H1 (cell line): ENCODE data around the gene ADSS1. TPM values are rescaled to one million over a fixed set of nuclear protein-coding genes. Genes with fewer than 3 reads are reported as not detected.

Experiments used
- CTCF ChIA-PET: fragments of 300-600 bp; sonication (Branson Sonifier 250); formaldehyde crosslinking; loops from one replicate; lab custom pipeline; 2021; ENCODE audit not compliant: partially characterized antibody; lab: Charles Lee
- POLR2A ChIA-PET: fragments of 300-600 bp; sonication (Branson Sonifier 250); formaldehyde crosslinking; loops from one replicate; lab custom pipeline; 2021; ENCODE audit warnings: inconsistent platforms; ENCODE audit not compliant: partially characterized antibody; lab: Charles Lee
- DNase-seq, 2 experiments: peaks; one replicate each; pipeline versions ENCODE4 v3.0.0 to v3.0.0-alpha.2; 2010 to 2022; ENCODE audit warnings: low spot score in 2 of 2, low read depth in 1 of 2, mixed read lengths in 1 of 2
- FAIRE-seq: peaks from 2 replicates; lab custom pipeline; 2011; peaks lifted over from hg19 to GRCh38; lab: Jason Lieb, UNC
- H2AFZ ChIP-seq: 2 replicates; pipeline ENCODE4 v1.8.1; 2012; ENCODE audit warnings: low read length, inconsistent platforms
- H2AK5ac ChIP-seq: 2 replicates; pipeline ENCODE4 v1.6.1; 2013; ENCODE audit warnings: low read depth, low read length
- H2BK120ac ChIP-seq: replicated peaks from 2 replicates; pipeline ENCODE3; 2013; ENCODE audit warnings: low read depth, low read length, inconsistent platforms
- H2BK12ac ChIP-seq: 2 replicates; pipeline ENCODE4 v1.6.1; 2013; ENCODE audit warnings: low read depth, low read length
- H2BK15ac ChIP-seq: 2 replicates; pipeline ENCODE4 v1.6.1; 2013; ENCODE audit warnings: low read length
- H2BK20ac ChIP-seq: 2 replicates; pipeline ENCODE4 v1.6.1; 2013; ENCODE audit warnings: low read length
- H2BK5ac ChIP-seq: 2 replicates; pipeline ENCODE4 v1.6.1; 2013; ENCODE audit warnings: low read depth, low read length
- H3K14ac ChIP-seq: 2 replicates; pipeline ENCODE4 v1.6.1; 2013; ENCODE audit warnings: inconsistent platforms; ENCODE audit not compliant: insufficient read length
- H3K18ac ChIP-seq: 2 replicates; pipeline ENCODE4 v1.6.1; 2013; ENCODE audit warnings: low read length; ENCODE audit errors: extremely low read depth
- H3K23ac ChIP-seq: 2 replicates; pipeline ENCODE4 v1.6.1; 2013; ENCODE audit warnings: inconsistent platforms; ENCODE audit not compliant: insufficient read length
- H3K23me2 ChIP-seq: 2 replicates; pipeline ENCODE4 v1.6.1; 2013; ENCODE audit warnings: low read depth, low read length
- H3K27ac ChIP-seq: 2 replicates; pipeline ENCODE4 v1.6.1; 2011; ENCODE audit warnings: low read depth, low read length, inconsistent platforms
- H3K27me3 ChIP-seq, 4 experiments: replicated peaks in 1 of 4; 1 replicate in 1 of 4; 2 replicates in 3 of 4; pipeline versions ENCODE4 v1.6.1 to v1.8.1; 2011 to 2013; ENCODE audit warnings: low read length in 3 of 4, mild to moderate bottlenecking in 3 of 4, inconsistent platforms in 2 of 4, mixed read lengths in 2 of 4, moderate library complexity in 1 of 4; ENCODE audit not compliant: control insufficient read depth in 3 of 4, insufficient read depth in 3 of 4; ENCODE audit errors: extremely low read depth in 1 of 4
- H3K36me3 ChIP-seq, 4 experiments: 2 replicates each; pipeline versions ENCODE4 v1.6.1 to v1.8.1; 2011 to 2013; ENCODE audit warnings: mild to moderate bottlenecking in 4 of 4, low read length in 3 of 4, moderate library complexity in 2 of 4, control low read depth in 1 of 4, inconsistent platforms in 1 of 4; ENCODE audit not compliant: insufficient read depth in 4 of 4, control insufficient read depth in 2 of 4
- H3K4ac ChIP-seq: replicated peaks from 2 replicates; pipeline ENCODE3; 2013; ENCODE audit warnings: low read length, low read depth, mixed read lengths, inconsistent platforms; ENCODE audit not compliant: insufficient read length
- H3K4me1 ChIP-seq, 4 experiments: replicated peaks in 1 of 4; 1 replicate in 1 of 4; 2 replicates in 3 of 4; pipeline versions ENCODE4 v1.6.1 to v1.8.1; 2011 to 2013; ENCODE audit warnings: low read length in 3 of 4, inconsistent platforms in 2 of 4, mixed read lengths in 1 of 4; ENCODE audit not compliant: insufficient read depth in 4 of 4, control insufficient read depth in 3 of 4
- H3K4me2 ChIP-seq, 2 experiments: 2 replicates each; pipeline versions ENCODE4 v1.6.1 to v1.8.1; 2011 to 2013; ENCODE audit warnings: low read depth in 2 of 2, low read length in 2 of 2, control low read depth in 1 of 2, inconsistent platforms in 1 of 2, mild to moderate bottlenecking in 1 of 2; ENCODE audit not compliant: insufficient read depth in 1 of 2
- H3K4me3 ChIP-seq, 4 experiments: fragments of 200-600, 300-600 bp in 1 of 4; sonication (generic), shearing (Covaris generic), sonication (Bioruptor Twin) in 1 of 4; 2 replicates each; pipeline versions ENCODE4 v1.5.1 to v1.8.1; 2011 to 2016; ENCODE audit warnings: low read length in 4 of 4, low read depth in 3 of 4, control low read depth in 2 of 4, inconsistent platforms in 2 of 4, mild to moderate bottlenecking in 2 of 4, mixed read lengths in 1 of 4, moderate library complexity in 1 of 4; ENCODE audit not compliant: insufficient read depth in 2 of 4; ENCODE audit errors: extremely low read depth in 1 of 4
- H3K56ac ChIP-seq: replicated peaks from 2 replicates; pipeline ENCODE3; 2013; ENCODE audit warnings: low read depth, mild to moderate bottlenecking, mixed read lengths, low read length, inconsistent platforms; ENCODE audit not compliant: insufficient read length
- H3K79me1 ChIP-seq: 2 replicates; pipeline ENCODE4 v1.6.1; 2013; ENCODE audit warnings: low read depth, low read length, control low read depth
- H3K79me2 ChIP-seq, 2 experiments: 2 replicates each; pipeline versions ENCODE4 v1.6.1 to v1.8.1; 2012 to 2013; ENCODE audit warnings: low read length in 2 of 2, mild to moderate bottlenecking in 2 of 2, inconsistent platforms in 1 of 2; ENCODE audit not compliant: insufficient read depth in 2 of 2, control insufficient read depth in 1 of 2
- H3K9ac ChIP-seq, 4 experiments: replicated peaks in 1 of 4; 1 replicate in 1 of 4; 2 replicates in 3 of 4; pipeline versions ENCODE4 v1.6.1 to v1.8.1; 2011 to 2013; ENCODE audit warnings: low read depth in 3 of 4, low read length in 3 of 4, control low read depth in 2 of 4, mild to moderate bottlenecking in 2 of 4, moderate library complexity in 2 of 4, inconsistent platforms in 1 of 4; ENCODE audit errors: extremely low read depth in 1 of 4
- H3K9me3 ChIP-seq, 2 experiments: 2 replicates each; pipeline versions ENCODE4 v1.6.1 to v1.8.1; 2012 to 2013; ENCODE audit warnings: mild to moderate bottlenecking in 2 of 2, moderate library complexity in 2 of 2, control low read depth in 1 of 2, inconsistent platforms in 1 of 2, low read depth in 1 of 2, low read length in 1 of 2, mixed read lengths in 1 of 2; ENCODE audit not compliant: insufficient read depth in 2 of 2
- H4K20me1 ChIP-seq, 2 experiments: replicated peaks in 1 of 2; 2 replicates each; pipeline versions ENCODE3 to v1.8.1; 2011 to 2013; ENCODE audit warnings: inconsistent platforms in 2 of 2, low read length in 2 of 2, mild to moderate bottlenecking in 1 of 2; ENCODE audit not compliant: insufficient read depth in 2 of 2, control insufficient read depth in 1 of 2
- H4K5ac ChIP-seq: 2 replicates; pipeline ENCODE4 v1.6.1; 2013; ENCODE audit warnings: low read length, low read depth, mixed read lengths, inconsistent platforms; ENCODE audit not compliant: insufficient read length
- H4K8ac ChIP-seq: 2 replicates; pipeline ENCODE4 v1.8.0; 2013; ENCODE audit warnings: mild to moderate bottlenecking, moderate library complexity, low read length, inconsistent platforms; ENCODE audit not compliant: insufficient read depth; ENCODE audit errors: extremely low read depth
- H4K91ac ChIP-seq: replicated peaks from 2 replicates; pipeline ENCODE3; 2013; ENCODE audit warnings: low read length, mixed read lengths, inconsistent platforms; ENCODE audit not compliant: insufficient read length
- CBX5 ChIP-seq: fragments of 300-800, 300-1000 bp; sonication (generic); IDR thresholded peaks from 2 replicates; pipeline ENCODE4 v1.7.1; 2016; ENCODE audit warnings: antibody characterized with exemption, low read length, low read depth
- MAFK ChIP-seq: IDR thresholded peaks from 2 replicates; pipeline ENCODE4 v1.6.1; 2012; ENCODE audit warnings: low read depth, mild to moderate bottlenecking, improper control_type of control experiment, low read length
- SP4 ChIP-seq: IDR thresholded peaks from 2 replicates; pipeline ENCODE4 v1.6.1; 2012; ENCODE audit warnings: low read length, inconsistent platforms
- WGBS, 2 experiments: shearing (Covaris generic) in 1 of 2; methylation state at CpG; one replicate each; pipeline versions ENCODE4 v1.1.6 to v1.1.7; 2013 to 2015; ENCODE audit warnings: low lambda C conversion rate in 2 of 2, mixed read lengths in 2 of 2, inconsistent platforms in 1 of 2, low coverage in 1 of 2, missing lambda C conversion rate in 1 of 2; ENCODE audit not compliant: insufficient replicate concordance in 2 of 2, insufficient coverage in 1 of 2, insufficient read length in 1 of 2; ENCODE audit errors: extremely low coverage in 1 of 2, missing lambda C conversion rate in 1 of 2; 5-methylcytosine and 5-hydroxymethylcytosine counted together
- polyA plus RNA-seq, 7 experiments: library from polyadenylated mRNA; depleted of rRNA in 3 of 7; stranded (reverse) in 5 of 7; unstranded in 2 of 7; fragments of >200 nt in 5 of 7; fragments of 200-250 nt in 2 of 7; gene quantifications; 1 replicate in 5 of 7; 2 replicates in 1 of 7; 4 replicates in 1 of 7; pipeline versions ENCODE4 v1.2.1 to v1.2.3, GENCODE V29; 2011 to 2013; ENCODE audit warnings: missing spikeins in 2 of 7, mixed read lengths in 2 of 7
- total RNA-seq: library from RNA; stranded (reverse); fragmentation: NEBNext Ultra II Directional; extraction: Animal tissue kit (Norgen Biotek cat#: 25700); gene quantifications from 2 replicates; pipeline ENCODE4 v1.2.1, GENCODE V29; 2021

Gene ADSS1
- total and polyA plus RNA-seq, 2 of the 8 experiments (the other 6 are each of a cell fraction or from before 2014, with no cell fraction given) = 7.1 to 7.9 TPM

GRCh38 chr14:104687601-104688504 lies 36.2 kb upstream of the ADSS1 start:
- H2BK12ac ChIP-seq = peak overlapping the region; percentile 87; the same call in 1 of the 2 replicates
- H3K27ac ChIP-seq = no peak overlapping the region
- peak overlapping the region; percentile 81; the same call in 1 of the 2 replicates for H2BK15ac ChIP-seq
- ChIA-PET CTCF (interaction anchor here (0.6 to 1.9 kb wide), 11 partner anchors 8 to 358 kb away, joined by 3 to 8 read pairs (median 3); no protein-coding TSS in a partner anchor), POLR2A (interaction anchor here (0.8 to 3.8 kb wide), 6 partner anchors 8 to 66 kb away, joined by 3 to 28 read pairs (median 4); no protein-coding TSS in a partner anchor)
- peak overlapping the region; percentile 72 for H2BK20ac ChIP-seq
- FAIRE-seq (no peak), DNase-seq (no peak)
- peak overlapping the region; percentile 81; the same call in 1 of the 2 replicates for H2BK5ac ChIP-seq
- no peaks in the 10 kb centered on the region; a peak in 2 of 7 replicates for H3K27me3 ChIP-seq
- H3K79me2 ChIP-seq = peaks cover 0 to 29% of the 10 kb centered on the region in 2 experiments; a peak in 2 of 4 replicates
- no peak overlapping the region for H2AK5ac ChIP-seq
- no peak overlapping the region for H3K23ac ChIP-seq
- peak overlapping the region; percentile 63; the same call in 1 of the 2 replicates for H4K8ac ChIP-seq
- H4K20me1 ChIP-seq = peaks cover 3 to 24% of the 10 kb centered on the region in 2 experiments
- no peaks in the 10 kb centered on the region for H3K9me3 ChIP-seq
- peak overlapping the region; percentile 78 for H3K18ac ChIP-seq
- H3K14ac ChIP-seq = no peak overlapping the region
- no peak overlapping the region for H3K9ac ChIP-seq
- 69% methylated on average over 23 of the region's 31 CpGs; no CpG with 5 or more reads in 1 of the 2 experiments for WGBS, 2 experiments
- H2BK120ac ChIP-seq = no peak overlapping the region
- no peak overlapping the region for H2AFZ ChIP-seq
- H3K56ac ChIP-seq = no peak overlapping the region
- H4K5ac ChIP-seq = no peak overlapping the region
- no peak overlapping the region for H3K4ac ChIP-seq
- no peak overlapping the region; a peak in 1 of 4 replicates for H3K4me2 ChIP-seq
- H3K79me1 ChIP-seq = peaks cover 16% of the 10 kb centered on the region
- H4K91ac ChIP-seq = peak overlapping the region; percentile 84
- H3K4me3 ChIP-seq = no peak overlapping the region
- H3K4me1 ChIP-seq = peaks cover 0 to 43% (median 31%) of the 10 kb centered on the region in 4 experiments; a peak in 6 of 7 replicates
- no peaks in the 10 kb centered on the region; a peak in 1 of 8 replicates for H3K36me3 ChIP-seq
- H3K23me2 ChIP-seq = peaks cover 18% of the 10 kb centered on the region; the same call in 1 of the 2 replicates
- TF ChIP-seq CBX5 (no peak), SP4 (no peak), MAFK (no peak)
